Activated CD4-positive, alpha-beta T cell treated with anti-CD3 and anti-CD28 coated beads for 48 hours (primary cell): ENCODE data around the gene SLC20A1.
"Not testable (repeated sequence)": the region's sequence is repeated elsewhere in the genome, so short reads cannot be mapped to it uniquely, and the experiment has no call there.

Experiments used
- DNase-seq: peaks from one replicate; pipeline ENCODE4 v3.0.0-alpha.2; 2020

Gene SLC20A1

GRCh38 chr2:112656679-112657078 is 10.9 kb downstream of the SLC20A1 start:
- DNase-seq, result no peak

- DNase-seq, result no peak
These were observed 12.6 kb downstream of the SLC20A1 start for GRCh38 chr2:112658301-112658700.

- no peak for DNase-seq
These were observed 13.3 kb downstream of the SLC20A1 start for GRCh38 chr2:112658839-112659667.

- DNase-seq, result no peak
These were observed 14.4 kb downstream of the SLC20A1 start for GRCh38 chr2:112660138-112660537.

GRCh38 chr2:112661656-112662305 is 16.0 kb downstream of the SLC20A1 start:
- DNase-seq, result no peak

- DNase-seq, result no peak
These were observed 17.0 kb downstream of the SLC20A1 start for GRCh38 chr2:112662704-112663103.

GRCh38 chr2:112664689-112665088 is 18.9 kb downstream of the SLC20A1 start:
- no peak for DNase-seq

- DNase-seq, result no peak
These were observed 19.5 kb downstream of the SLC20A1 start for GRCh38 chr2:112665113-112665780.

GRCh38 chr2:112666761-112667122 is 21.0 kb downstream of the SLC20A1 start:
- DNase-seq, result no peak

- not testable (repeated sequence) for DNase-seq
These were observed 21.8 kb downstream of the SLC20A1 start for GRCh38 chr2:112667540-112667939.

GRCh38 chr2:112669667-112670066 is 23.9 kb downstream of the SLC20A1 start:
- DNase-seq, result no peak

- no peak for DNase-seq
These were observed 24.7 kb downstream of the SLC20A1 start for GRCh38 chr2:112670252-112671022.

GRCh38 chr2:112671801-112672200 is 26.1 kb downstream of the SLC20A1 start:
- no peak for DNase-seq

GRCh38 chr2:112673008-112673407 is 27.3 kb downstream of the SLC20A1 start:
- DNase-seq, result no peak

- no peak for DNase-seq
These were observed 28.5 kb downstream of the SLC20A1 start for GRCh38 chr2:112674229-112674628.

- DNase-seq, result no peak
These were observed 33.7 kb downstream of the SLC20A1 start for GRCh38 chr2:112679484-112679883.

GRCh38 chr2:112680666-112681101 is 34.9 kb downstream of the SLC20A1 start:
- DNase-seq, result no peak

GRCh38 chr2:112682101-112682500 is 36.4 kb downstream of the SLC20A1 start:
- no peak for DNase-seq

GRCh38 chr2:112683550-112684414 is 38.0 kb downstream of the SLC20A1 start:
- no peak for DNase-seq

GRCh38 chr2:112684415-112684775 is 38.7 kb downstream of the SLC20A1 start:
- no peak for DNase-seq

- no peak for DNase-seq
These were observed 39.6 kb downstream of the SLC20A1 start for GRCh38 chr2:112685271-112685884.
